Measurements from ENCODE around the gene SLC22A17. TPM values are rescaled to one million over a fixed set of nuclear protein-coding genes. Genes with fewer than 3 reads are reported as not detected.

The SLC22A17 gene
- total RNA-seq, 1 donor from 2014 or later, result 12.1 TPM

- DNase-seq (peak; percentile 98), ATAC-seq (peak; percentile 96)
- TF ChIP-seq, protein P1, sequence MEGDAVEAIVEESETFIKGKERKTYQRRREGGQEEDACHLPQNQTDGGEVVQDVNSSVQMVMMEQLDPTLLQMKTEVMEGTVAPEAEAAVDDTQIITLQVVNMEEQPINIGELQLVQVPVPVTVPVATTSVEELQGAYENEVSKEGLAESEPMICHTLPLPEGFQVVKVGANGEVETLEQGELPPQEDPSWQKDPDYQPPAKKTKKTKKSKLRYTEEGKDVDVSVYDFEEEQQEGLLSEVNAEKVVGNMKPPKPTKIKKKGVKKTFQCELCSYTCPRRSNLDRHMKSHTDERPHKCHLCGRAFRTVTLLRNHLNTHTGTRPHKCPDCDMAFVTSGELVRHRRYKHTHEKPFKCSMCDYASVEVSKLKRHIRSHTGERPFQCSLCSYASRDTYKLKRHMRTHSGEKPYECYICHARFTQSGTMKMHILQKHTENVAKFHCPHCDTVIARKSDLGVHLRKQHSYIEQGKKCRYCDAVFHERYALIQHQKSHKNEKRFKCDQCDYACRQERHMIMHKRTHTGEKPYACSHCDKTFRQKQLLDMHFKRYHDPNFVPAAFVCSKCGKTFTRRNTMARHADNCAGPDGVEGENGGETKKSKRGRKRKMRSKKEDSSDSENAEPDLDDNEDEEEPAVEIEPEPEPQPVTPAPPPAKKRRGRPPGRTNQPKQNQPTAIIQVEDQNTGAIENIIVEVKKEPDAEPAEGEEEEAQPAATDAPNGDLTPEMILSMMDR (IDR thresholded peaks at IDR 0.05), result no peak
- intact Hi-C loops (cut with DNase I), result no loop called here
- Histone ChIP-seq H3K4me1 (peaks cover 22% of the 10 kb centered on the region), H3K27ac (peak within 1 kb of the TSS; percentile 96), H3K27me3 (no peaks in the 10 kb centered on the region), H3K4me3 (peak within 1 kb of the TSS; percentile 91), H3K36me3 (peaks cover 29% of the 10 kb centered on the region), H3K9me3 (no peaks in the 10 kb centered on the region)
Measured at GRCh38 chr14:23320584-23321571, 31.8 kb downstream of the SLC22A17 start, which contains the start of gene PABPN1. PABPN1 (plus strand) TSS chr14:23321457; CDS start chr14:23321470, 13 bp downstream.

- Histone ChIP-seq H3K4me3 (peak overlapping the region; percentile 57), H3K27ac (peak overlapping the region; percentile 95), H3K36me3 (peaks cover 27% of the 10 kb centered on the region), H3K4me1 (peaks cover 22% of the 10 kb centered on the region), H3K9me3 (no peaks in the 10 kb centered on the region), H3K27me3 (no peaks in the 10 kb centered on the region)
- intact Hi-C loops (cut with DNase I), result no loop called here
- TF ChIP-seq, protein P1 (IDR thresholded peaks at IDR 0.05), result no peak
- ATAC-seq (no peak), DNase-seq (no peak)
Measured at GRCh38 chr14:23319746-23320583, 32.7 kb downstream of the SLC22A17 start.

- ATAC-seq, result no peak
- Histone ChIP-seq H3K4me3 (no peak overlapping the region), H3K27me3 (no peaks in the 10 kb centered on the region), H3K36me3 (peaks cover 9% of the 10 kb centered on the region), H3K27ac (no peak overlapping the region), H3K4me1 (peaks cover 6% of the 10 kb centered on the region), H3K9me3 (no peaks in the 10 kb centered on the region)
- TF ChIP-seq, protein P1 (IDR thresholded peaks at IDR 0.05), result no peak
- no peak for DNase-seq
- intact Hi-C loops (cut with DNase I), result no loop called here
Measured at GRCh38 chr14:23316300-23316699, 36.4 kb downstream of the SLC22A17 start.

DNA sequence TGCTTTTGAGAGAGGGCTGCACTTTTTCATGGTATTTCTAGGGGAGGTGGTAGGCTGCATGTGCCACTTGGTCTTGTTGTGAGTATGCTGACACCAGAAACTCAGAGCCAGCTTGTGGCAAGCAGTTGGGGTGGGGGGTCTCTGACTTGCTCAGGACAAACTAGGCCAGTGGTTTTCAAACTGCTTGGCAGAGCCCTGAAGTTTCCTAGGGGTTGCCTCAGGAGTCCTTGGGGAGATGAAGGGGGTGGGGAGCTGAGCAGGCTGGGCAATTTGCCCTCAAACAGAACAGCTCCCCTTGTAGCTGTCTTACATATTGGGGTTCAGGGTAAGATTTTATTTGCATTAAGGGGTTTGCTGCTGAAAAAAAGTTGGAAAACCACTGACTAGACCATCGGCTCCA lies 42.1 kb downstream of the SLC22A17 start:
- no peaks in the 10 kb centered on the region for H3K27me3 ChIP-seq
- ATAC-seq (no peak), DNase-seq (no peak)
- no peaks in the 10 kb centered on the region for H3K9me3 ChIP-seq
- H3K27ac ChIP-seq, result no peak overlapping the region
- peaks cover 26% of the 10 kb centered on the region for H3K4me1 ChIP-seq
- H3K4me3 ChIP-seq, result no peak overlapping the region
- H3K36me3 ChIP-seq, result peaks cover 27% of the 10 kb centered on the region
- intact Hi-C loops (cut with DNase I), result no loop called here
- TF ChIP-seq, protein P1 (IDR thresholded peaks at IDR 0.05), result no peak

DNA sequence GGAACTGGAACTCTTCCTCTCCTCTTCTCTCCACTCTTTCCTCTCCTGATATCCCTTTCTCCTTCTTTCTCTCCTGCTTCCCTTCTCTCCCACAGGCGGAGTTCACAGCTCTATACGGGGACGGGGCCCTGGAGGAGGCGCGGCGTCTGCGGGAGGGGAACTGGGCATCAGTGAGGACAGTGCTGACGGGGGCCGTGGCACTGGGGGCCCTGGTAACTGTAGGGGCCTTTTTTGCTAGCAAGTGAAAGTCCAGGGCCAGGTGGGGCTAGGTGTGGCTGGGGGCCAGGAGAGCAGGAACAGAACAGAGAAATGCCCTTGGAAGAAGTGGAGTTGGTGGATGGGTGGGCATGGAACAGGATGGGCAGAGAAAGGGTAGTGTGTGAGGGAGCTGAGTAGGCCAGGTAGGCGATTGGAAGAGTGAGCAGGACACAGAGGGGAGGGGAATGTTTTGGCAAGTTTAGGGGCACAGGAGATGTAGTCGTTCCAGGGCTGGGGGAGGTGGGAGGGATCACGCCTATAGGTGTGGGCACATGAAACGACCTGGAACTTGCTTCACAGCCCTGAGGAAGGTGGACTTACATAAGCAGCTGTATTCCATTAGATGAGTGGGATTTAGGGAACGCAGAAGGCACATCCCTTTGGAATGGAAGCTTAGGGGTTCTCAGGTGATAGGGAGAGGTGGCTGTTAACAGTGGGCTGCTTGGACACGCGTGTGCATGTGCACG lies 43.8 kb downstream of the SLC22A17 start:
- intact Hi-C loops (cut with DNase I), result no loop called here
- TF ChIP-seq, protein P1 (IDR thresholded peaks at IDR 0.05), result no peak
- Histone ChIP-seq H3K36me3 (peaks cover 19% of the 10 kb centered on the region), H3K9me3 (no peaks in the 10 kb centered on the region), H3K27me3 (no peaks in the 10 kb centered on the region), H3K4me3 (no peak overlapping the region), H3K27ac (no peak overlapping the region), H3K4me1 (peaks cover 29% of the 10 kb centered on the region)
- DNase-seq (no peak), ATAC-seq (no peak)
